ENCODE data around the gene ING2. TPM values are rescaled to one million over a fixed set of nuclear protein-coding genes. Genes with fewer than 3 reads are reported as not detected.

ING2 gene
- total and polyA plus RNA-seq, 11 donors, result 2.9 to 10.9 (median 5.4) TPM

DNA sequence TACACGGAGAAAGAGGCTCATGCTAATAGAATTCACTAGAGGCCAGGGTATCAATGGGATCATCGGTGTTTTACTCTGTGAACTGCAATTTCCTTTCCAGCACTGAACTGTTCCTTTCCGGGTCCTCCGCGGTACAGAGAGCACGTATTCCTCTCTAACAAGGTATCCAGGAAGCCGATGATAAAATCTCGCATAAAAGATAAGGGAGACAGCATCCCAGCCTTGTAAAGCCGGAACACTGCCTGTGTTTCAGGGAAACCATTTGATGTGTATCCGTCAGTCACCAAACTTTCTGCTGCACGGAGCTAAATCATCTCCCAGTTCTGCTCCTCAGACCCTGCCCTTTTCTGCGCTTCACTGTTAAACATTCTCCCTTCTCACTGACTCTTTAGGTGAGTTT lies 54.0 kb downstream of the ING2 start:
- no peak overlapping the region for H3K4me3 ChIP-seq
- no peaks in the 10 kb centered on the region for H3K36me3 ChIP-seq
- WGBS, 4 donors, result 46 to 55% (median 53%) methylated on average over 12 of the region's 12 CpGs
- DNase-seq, result no peak
- peaks cover 0 to 17% (median 0%) of the 10 kb centered on the region in 9 donors for H3K27me3 ChIP-seq
- H3K9me3 ChIP-seq, result no peaks in the 10 kb centered on the region
- no peaks in the 10 kb centered on the region for H3K4me1 ChIP-seq
- intact Hi-C loops (cut with DNase I), result no loop called here
- no peak overlapping the region for H3K27ac ChIP-seq
- ATAC-seq, result no peak
- TF ChIP-seq POLR2A (IDR thresholded peaks at IDR 0.05), result no peak
- TF ChIP-seq CTCF (IDR thresholded peaks at IDR 0.05), result no peak

- Histone ChIP-seq H3K27ac (no peak overlapping the region), H3K27me3 (peaks cover 0 to 19% (median 0%) of the 10 kb centered on the region in 9 donors), H3K4me1 (no peaks in the 10 kb centered on the region), H3K4me3 (no peak overlapping the region), H3K36me3 (no peaks in the 10 kb centered on the region), H3K9me3 (no peaks in the 10 kb centered on the region)
- TF ChIP-seq POLR2A (IDR thresholded peaks at IDR 0.05) (no peak), CTCF (IDR thresholded peaks at IDR 0.05) (no peak)
- WGBS, 4 donors, result 64 to 76% (median 69%) methylated on average over 4 of the region's 4 CpGs
- ATAC-seq (no peak), DNase-seq (no peak)
- intact Hi-C loops (cut with DNase I), result no loop called here
Measured at GRCh38 chr4:183561905-183562304, 57.0 kb downstream of the ING2 start.

Other genes starting within 250 kb of the ING2 start
- gene CLDN22, start 184.8 kb upstream of the ING2 start, total RNA-seq, result not detected
- gene CLDN22, start 184.8 kb upstream of the ING2 start, polyA plus RNA-seq, result not detected
- gene CLDN24, start 182.6 kb upstream of the ING2 start, total RNA-seq, result not detected
- gene CLDN24, start 182.6 kb upstream of the ING2 start, polyA plus RNA-seq, result not detected
- gene CDKN2AIP, start 60.4 kb upstream of the ING2 start, total RNA-seq, result 10 to 100 TPM in 4 of 9 donors, 1 to 10 TPM in 5; 8.0 to 12.5 (median 9.7) TPM
- gene CDKN2AIP, start 60.4 kb upstream of the ING2 start, polyA plus RNA-seq, result 1 to 10 TPM; 5.3 to 6.9 TPM
- gene RWDD4, start 154.1 kb downstream of the ING2 start, total RNA-seq, result 10 to 100 TPM; 13.2 to 20.4 (median 15.8) TPM
- 10 to 100 TPM in 1 of 2 donors, 1 to 10 TPM in 1; 8.2 to 17.8 TPM for gene RWDD4, start 154.1 kb downstream of the ING2 start, polyA plus RNA-seq
- gene TRAPPC11, start 154.2 kb downstream of the ING2 start, total RNA-seq, result 10 to 100 TPM; 16.3 to 28.5 (median 22.0) TPM
- 10 to 100 TPM; 10.4 to 11.7 TPM for gene TRAPPC11, start 154.2 kb downstream of the ING2 start, polyA plus RNA-seq